ENCODE data around the gene TACC2.

- TF ChIP-seq OSR1 (CRISPR knock-in tag; IDR thresholded peaks at IDR 0.05) (no peak), ARNTL (CRISPR knock-in tag; IDR thresholded peaks at IDR 0.05; ENCODE audit: borderline replicate concordance, low read depth) (no peak), ZFP30 (CRISPR knock-in tag; IDR thresholded peaks at IDR 0.05) (no peak), CSRNP3 (CRISPR knock-in tag; IDR thresholded peaks at IDR 0.05) (no peak), PPARA (CRISPR knock-in tag; IDR thresholded peaks at IDR 0.05; ENCODE audit: borderline replicate concordance) (no peak), CSDC2 (CRISPR knock-in tag; IDR thresholded peaks at IDR 0.05) (no peak), ZFP3 (CRISPR knock-in tag; IDR thresholded peaks at IDR 0.05) (no peak), BACH2 (CRISPR knock-in tag; IDR thresholded peaks at IDR 0.05; ENCODE audit: borderline replicate concordance) (no peak), RARB (CRISPR knock-in tag; IDR thresholded peaks at IDR 0.05) (no peak)
Measured at GRCh38 chr10:121959671-121960070, 29.3 kb upstream of the TACC2 start.

Data from SK-N-SH treated with all-trans-retinoic acid at 6 μM for 48 hours (cell line).